Mesothelial cell of epicardium (in vitro differentiated cells): ENCODE results near the gene MAP3K19. TPM values are rescaled to one million over a fixed set of nuclear protein-coding genes. Genes with fewer than 3 reads are reported as not detected.

Experiments used
- DNase-seq, 2 experiments: peaks; one replicate each; pipeline ENCODE4 v3.0.0; 2021; ENCODE audit warnings: low spot score in 2 of 2; ENCODE audit not compliant: unreplicated experiment in 2 of 2
- H3K27ac Mint-ChIP-seq: 2 replicates; pipeline ENCODE4 v1.8.0; 2021; ENCODE audit warnings: mixed read lengths
- H3K27me3 Mint-ChIP-seq: 2 replicates; pipeline ENCODE4 v1.8.0; 2021; ENCODE audit warnings: low read depth, mixed read lengths
- H3K36me3 Mint-ChIP-seq: 2 replicates; pipeline ENCODE4 v1.8.0; 2021; ENCODE audit warnings: mixed read lengths
- H3K4me1 Mint-ChIP-seq: 2 replicates; pipeline ENCODE4 v1.8.0; 2021; ENCODE audit warnings: mixed read lengths
- H3K4me3 Mint-ChIP-seq: 2 replicates; pipeline ENCODE4 v1.8.0; 2021; ENCODE audit warnings: mild to moderate bottlenecking, moderate library complexity, mixed read lengths
- H3K9me3 Mint-ChIP-seq: 2 replicates; pipeline ENCODE4 v1.8.0; 2021; ENCODE audit warnings: mixed read lengths
- CTCF ChIP-seq: fragments of 200-600 bp; sonication (generic); IDR thresholded peaks from one replicate; pipeline ENCODE4 v1.5.0; 2021; ENCODE audit warnings: antibody characterized with exemption; ENCODE audit not compliant: unreplicated experiment
- total RNA-seq: library from RNA; stranded (reverse); gene quantifications from 3 replicates; pipeline ENCODE4 v1.2.1, GENCODE V29; 2021

Gene MAP3K19
- total RNA-seq: not detected in 3 replicates

DNA sequence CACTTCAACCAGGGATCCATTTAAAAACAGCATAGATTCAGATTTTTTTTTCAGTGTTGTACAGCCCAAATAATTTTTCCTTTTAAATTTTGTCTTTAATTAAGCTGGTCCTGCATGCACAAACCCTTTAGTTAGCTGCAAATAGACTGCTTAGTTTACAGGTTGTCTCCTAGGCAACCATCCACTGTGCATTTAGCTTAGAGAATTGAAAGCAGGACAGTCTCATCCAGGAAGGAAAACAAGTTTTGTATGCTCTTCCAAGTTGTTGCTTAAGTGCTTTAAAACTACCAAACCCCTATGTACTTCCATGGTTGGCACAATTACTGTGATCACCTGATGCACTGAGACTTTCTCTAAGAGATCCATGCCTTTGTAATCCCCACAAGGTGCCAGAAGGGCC is at the start of gene MAP3K19:
TSS of gene MAP3K19 (minus strand) at position 148 of the 400 bp plus-strand sequence. CDS start 22,800 bp downstream, outside the sequence.
- no peak within 1 kb of the TSS for H3K4me3 Mint-ChIP-seq
- H3K27ac Mint-ChIP-seq: no peak within 1 kb of the TSS
- peaks cover 10% of the 10 kb centered on the region for H3K27me3 Mint-ChIP-seq
- DNase-seq: no peak
- TF ChIP-seq CTCF: no peak
- H3K9me3 Mint-ChIP-seq: no peaks in the 10 kb centered on the region
- H3K36me3 Mint-ChIP-seq: no peaks in the 10 kb centered on the region
- H3K4me1 Mint-ChIP-seq: peaks cover 4% of the 10 kb centered on the region

- no peak for DNase-seq
- TF ChIP-seq CTCF: no peak
- no peaks in the 10 kb centered on the region for H3K27me3 Mint-ChIP-seq
- no peaks in the 10 kb centered on the region for H3K9me3 Mint-ChIP-seq
- no peak overlapping the region for H3K27ac Mint-ChIP-seq
- H3K4me3 Mint-ChIP-seq: no peak overlapping the region
- peaks cover 13% of the 10 kb centered on the region for H3K4me1 Mint-ChIP-seq
- H3K36me3 Mint-ChIP-seq: peaks cover 14% of the 10 kb centered on the region
These were observed 49.6 kb upstream of the MAP3K19 start for GRCh38 chr2:135096665-135097446.

- no peak for TF ChIP-seq CTCF
- Mint-ChIP-seq H3K9me3 (no peaks in the 10 kb centered on the region), H3K27me3 (no peaks in the 10 kb centered on the region), H3K4me3 (no peak overlapping the region), H3K36me3 (peaks cover 13% of the 10 kb centered on the region), H3K4me1 (peaks cover 13% of the 10 kb centered on the region), H3K27ac (no peak overlapping the region)
- no peak for DNase-seq
These were observed 48.3 kb upstream of the MAP3K19 start for GRCh38 chr2:135095591-135095990.

- Mint-ChIP-seq H3K4me1 (peaks cover 7% of the 10 kb centered on the region), H3K4me3 (no peak overlapping the region), H3K27me3 (no peaks in the 10 kb centered on the region), H3K9me3 (peaks cover 2% of the 10 kb centered on the region), H3K27ac (no peak overlapping the region), H3K36me3 (peaks cover 15% of the 10 kb centered on the region)
- no peak for DNase-seq
- no peak for TF ChIP-seq CTCF
These were observed 47.3 kb upstream of the MAP3K19 start for GRCh38 chr2:135094508-135094907.

GRCh38 chr2:135093670-135094330 is 46.6 kb upstream of the MAP3K19 start:
- Mint-ChIP-seq H3K27me3 (no peaks in the 10 kb centered on the region), H3K4me3 (no peak overlapping the region), H3K36me3 (peaks cover 22% of the 10 kb centered on the region), H3K27ac (no peak overlapping the region), H3K4me1 (peaks cover 5% of the 10 kb centered on the region), H3K9me3 (peaks cover 4% of the 10 kb centered on the region)
- DNase-seq: no peak
- TF ChIP-seq CTCF: no peak
